22Rv1 (cell line): Measurements from ENCODE around the gene RCN2.

ENCODE experiments used
- H3K27ac ChIP-seq: fragments of 450-650 bp; 2 replicates; pipeline ENCODE4 v1.5.1; 2017
- CTCF ChIP-seq: fragments of 450-650 bp; IDR thresholded peaks from 2 replicates; pipeline ENCODE4 v1.5.1; 2017; ENCODE audit warnings: mild to moderate bottlenecking
- ZFX ChIP-seq: fragments of 450-650 bp; IDR thresholded peaks from 2 replicates; pipeline ENCODE4 v1.6.1; 2017; ENCODE audit warnings: antibody characterized with exemption, borderline replicate concordance

RCN2 gene

DNA sequence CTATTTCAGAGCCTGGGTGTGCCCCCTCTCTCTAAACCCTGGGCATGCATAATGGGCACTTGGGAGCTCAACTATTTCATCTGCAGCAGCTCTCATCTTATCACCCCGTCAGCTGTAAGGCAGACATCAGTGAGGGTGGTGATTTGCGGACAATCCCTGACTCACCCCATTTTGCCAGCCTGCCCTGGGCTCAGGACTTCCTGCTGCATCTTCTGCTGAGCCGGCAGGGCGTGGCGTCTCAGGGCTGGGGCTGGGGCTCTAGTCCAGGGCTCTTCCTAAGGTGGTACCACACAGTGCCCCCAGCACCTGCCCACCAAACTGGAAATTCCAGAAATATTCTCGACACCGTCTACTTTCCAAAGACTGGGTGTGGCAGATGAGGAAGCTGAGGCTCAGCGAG lies 62.5 kb downstream of the RCN2 start:
- H3K27ac ChIP-seq = no peak overlapping the region

DNA sequence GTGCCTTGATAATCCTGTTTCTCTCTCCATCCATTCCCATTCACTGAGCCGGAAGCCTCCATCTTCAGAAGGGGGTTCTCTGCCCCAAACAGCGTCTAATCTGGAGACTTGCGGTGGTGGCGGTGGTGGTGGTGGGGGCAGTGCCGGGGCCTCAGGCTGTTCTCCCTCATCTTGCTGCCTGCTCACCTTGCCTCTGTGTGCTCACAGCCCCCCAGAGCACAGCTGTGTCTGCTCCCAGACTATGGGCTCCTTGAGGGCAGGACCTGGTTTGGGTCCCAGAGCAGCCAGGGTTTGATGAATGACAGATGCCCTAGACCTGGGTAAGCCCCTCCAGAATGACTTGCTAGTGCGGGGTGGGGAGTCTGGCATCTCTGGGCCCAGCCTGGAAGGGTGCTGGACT lies 62.9 kb downstream of the RCN2 start:
- no peak for TF ChIP-seq CTCF
- TF ChIP-seq ZFX = no peak
- no peak overlapping the region for H3K27ac ChIP-seq

More for the DNA sequence above, 62.5 kb downstream of the RCN2 start:
- TF ChIP-seq ZFX = no peak
- TF ChIP-seq CTCF = no peak

DNA sequence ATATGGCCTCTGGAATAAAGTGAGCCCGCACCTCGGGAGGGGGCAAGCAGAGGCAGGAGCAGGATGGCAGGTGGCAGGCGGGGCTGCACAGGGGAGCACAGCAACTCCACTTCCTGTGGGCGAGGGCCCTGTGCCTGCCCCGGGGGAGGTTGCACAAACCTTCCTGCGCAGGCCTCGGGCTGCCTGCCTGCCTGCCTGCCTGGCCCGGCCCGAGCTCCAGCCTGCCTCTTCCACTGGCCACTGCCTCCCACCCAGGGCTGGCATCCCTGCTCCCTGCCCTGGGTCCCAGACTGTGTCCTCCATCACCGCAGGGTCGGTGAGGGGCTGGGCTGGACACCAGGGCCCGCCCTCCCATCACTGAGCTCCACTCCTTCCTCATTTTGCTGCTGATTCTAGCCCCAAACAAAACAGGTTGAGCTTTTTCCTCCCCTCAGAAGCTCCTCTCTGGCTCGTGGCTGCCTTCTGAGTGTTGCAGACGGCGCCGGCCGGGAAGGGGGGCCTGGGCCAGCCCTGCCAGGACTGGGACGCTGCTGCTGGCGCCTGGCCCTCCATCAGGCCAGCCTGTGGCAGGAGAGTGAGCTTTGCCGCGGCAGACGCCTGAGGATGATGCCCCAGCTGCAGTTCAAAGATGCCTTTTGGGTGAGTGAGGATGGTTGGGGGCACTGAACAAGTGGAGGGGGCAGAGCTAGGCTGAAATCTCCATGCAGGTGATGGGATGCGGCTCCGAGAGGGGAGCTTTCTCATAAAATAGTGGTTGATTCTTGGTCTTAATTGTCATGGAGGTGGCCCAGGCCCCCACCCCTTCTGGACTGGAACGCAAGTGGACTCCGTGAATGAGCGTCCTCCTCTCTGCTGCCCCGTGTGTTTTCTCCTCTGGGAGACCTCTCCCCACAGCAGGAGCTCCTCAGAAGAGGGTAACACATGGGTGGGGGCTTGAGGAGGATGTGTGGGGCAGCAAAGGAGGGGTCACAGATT lies 63.7 kb downstream of the RCN2 start, which contains the start of gene PSTPIP1:
Gene PSTPIP1 (plus strand): TSS at position 156 of the 975 bp plus-strand sequence. CDS start 448 bp downstream, at position 604.
- no peak within 1 kb of the TSS for H3K27ac ChIP-seq
- no peak for TF ChIP-seq CTCF
- no peak for TF ChIP-seq ZFX

GRCh38 chr15:76996076-76996525 lies 64.6 kb downstream of the RCN2 start:
- TF ChIP-seq CTCF = no peak
- no peak for TF ChIP-seq ZFX
- no peak overlapping the region for H3K27ac ChIP-seq

DNA sequence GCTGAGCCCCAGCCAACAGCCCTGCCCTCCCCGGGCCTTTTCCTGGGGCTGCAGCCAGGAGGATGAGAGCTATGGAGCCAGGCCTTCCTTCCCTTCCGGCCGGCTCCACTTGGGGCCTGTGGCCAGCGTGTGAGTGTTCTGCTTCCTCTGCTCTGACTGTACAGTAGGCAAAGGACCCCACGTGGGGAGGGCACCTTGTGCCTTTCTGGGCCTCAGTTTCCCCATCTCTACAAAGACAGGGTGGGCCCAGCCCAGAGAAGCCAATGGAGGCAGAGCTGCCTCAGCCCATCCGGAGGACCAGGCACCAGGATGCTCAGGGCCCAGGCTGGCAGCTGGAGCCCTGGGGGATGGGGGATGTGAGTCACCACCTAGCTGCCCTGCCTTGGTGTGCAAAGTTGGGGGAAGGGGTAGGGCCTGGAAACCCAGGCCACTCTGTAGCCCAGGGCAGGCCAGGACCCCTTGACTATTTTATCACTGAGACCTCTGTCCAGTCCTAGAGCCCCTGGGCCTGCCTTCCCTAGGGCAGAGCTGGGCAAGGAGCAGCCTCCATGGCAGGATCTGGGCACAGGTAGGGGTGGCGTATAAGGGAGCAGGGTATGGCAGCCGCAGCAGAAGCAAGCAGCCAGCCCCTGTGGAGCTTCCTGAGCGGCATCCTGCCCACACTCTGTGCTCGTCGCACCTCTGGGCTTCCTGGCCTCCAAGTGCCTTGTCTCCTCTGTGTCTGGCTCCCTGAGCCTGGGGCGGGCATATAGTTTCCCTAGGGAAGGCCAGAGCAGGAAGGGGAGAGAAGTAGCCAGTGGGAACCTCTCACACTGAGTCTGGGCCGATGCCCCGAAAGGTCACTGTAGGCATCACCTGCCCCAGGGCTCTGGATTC lies 65.2 kb downstream of the RCN2 start:
- TF ChIP-seq CTCF (no peak), ZFX (no peak)
- no peak overlapping the region for H3K27ac ChIP-seq

DNA sequence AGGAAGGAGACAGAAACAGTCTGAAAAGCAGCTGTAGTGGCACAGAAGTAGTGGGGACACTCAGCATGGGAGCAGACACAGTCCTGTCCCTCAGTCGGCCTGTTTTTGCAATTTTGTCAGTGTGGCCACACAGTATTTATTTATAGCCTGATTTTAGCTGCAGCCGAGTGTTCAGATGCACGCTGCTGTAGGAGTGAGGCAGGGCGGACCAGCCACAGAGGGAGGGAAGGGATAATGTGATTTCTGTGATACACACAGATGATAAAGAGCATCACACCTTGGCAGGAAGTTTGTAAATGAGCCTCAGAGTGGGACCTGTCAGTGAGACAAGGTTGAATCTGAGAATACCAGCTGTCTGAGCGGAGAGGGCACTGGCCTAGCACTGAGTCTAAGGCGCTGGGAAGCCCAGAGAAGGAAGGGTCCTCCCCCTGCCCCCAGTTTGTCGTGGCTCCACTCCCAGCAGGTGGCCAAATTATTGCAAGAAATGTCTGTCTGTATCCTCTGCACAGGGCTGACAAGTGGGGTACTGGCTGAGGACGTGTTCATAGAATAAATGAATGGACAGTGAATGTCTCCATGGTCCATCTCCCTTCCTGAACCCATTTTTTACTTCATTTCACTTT lies 67.2 kb downstream of the RCN2 start:
- TF ChIP-seq CTCF = no peak
- no peak for TF ChIP-seq ZFX
- H3K27ac ChIP-seq = no peak overlapping the region
